HEK293 (cell line): ENCODE measurements around the gene LYPLA2.
A peak's percentile ranks its signal among the peaks of the same experiment; 100 is the strongest.

Experiments used
- GFI1B ChIP-seq: fragments of 450-650 bp; formaldehyde crosslinking; IDR thresholded peaks from 2 replicates; pipeline ENCODE4 v1.5.1; 2016; ENCODE audit warnings: missing biosample characterization, missing genetic modification characterization
- GLIS1 ChIP-seq: fragments of 450-650 bp; formaldehyde crosslinking; IDR thresholded peaks from 2 replicates; pipeline ENCODE4 v1.5.1; 2016; ENCODE audit warnings: missing biosample characterization, missing genetic modification characterization
- KLF16 ChIP-seq: fragments of 450-650 bp; formaldehyde crosslinking; IDR thresholded peaks from 2 replicates; pipeline ENCODE4 v1.5.1; 2017; ENCODE audit warnings: missing biosample characterization, missing genetic modification characterization
- KLF9 ChIP-seq: fragments of 450-650 bp; formaldehyde crosslinking; IDR thresholded peaks from 2 replicates; pipeline ENCODE4 v1.5.1; 2016; ENCODE audit warnings: missing biosample characterization, missing genetic modification characterization, low read depth
- OVOL3 ChIP-seq: fragments of 450-650 bp; formaldehyde crosslinking; IDR thresholded peaks from 2 replicates; pipeline ENCODE4 v1.5.1; 2016; ENCODE audit warnings: missing biosample characterization, missing genetic modification characterization
- PATZ1 ChIP-seq: fragments of 450-650 bp; formaldehyde crosslinking; IDR thresholded peaks from 2 replicates; pipeline ENCODE4 v1.5.1; 2016; ENCODE audit warnings: missing biosample characterization, missing genetic modification characterization
- REPIN1 ChIP-seq: fragments of 450-650 bp; formaldehyde crosslinking; IDR thresholded peaks from 2 replicates; pipeline ENCODE4 v1.5.1; 2017; ENCODE audit warnings: missing biosample characterization, missing genetic modification characterization, low read depth
- SP2 ChIP-seq: fragments of 450-650 bp; formaldehyde crosslinking; IDR thresholded peaks from 2 replicates; pipeline ENCODE4 v1.5.1; 2016; ENCODE audit warnings: missing biosample characterization, missing genetic modification characterization
- SP3 ChIP-seq: fragments of 450-650 bp; formaldehyde crosslinking; IDR thresholded peaks from 2 replicates; pipeline ENCODE4 v1.5.1; 2016; ENCODE audit warnings: missing biosample characterization, missing genetic modification characterization
- ZBTB11 ChIP-seq: fragments of 450-650 bp; formaldehyde crosslinking; conservative IDR thresholded peaks from 2 replicates; pipeline ENCODE4 v1.5.1; 2016; ENCODE audit warnings: low read depth, missing biosample characterization, missing genetic modification characterization
- ZNF133 ChIP-seq: fragments of 450-650 bp; formaldehyde crosslinking; IDR thresholded peaks from 2 replicates; pipeline ENCODE4 v1.5.1; 2016; ENCODE audit warnings: missing biosample characterization, missing genetic modification characterization
- ZNF18 ChIP-seq: fragments of 450-650 bp; formaldehyde crosslinking; IDR thresholded peaks from 2 replicates; pipeline ENCODE4 v1.5.1; 2016; ENCODE audit warnings: missing biosample characterization, missing genetic modification characterization
- ZNF221 ChIP-seq: fragments of 450-650 bp; formaldehyde crosslinking; IDR thresholded peaks from 2 replicates; pipeline ENCODE4 v1.5.1; 2017; ENCODE audit warnings: missing biosample characterization, missing genetic modification characterization, borderline replicate concordance
- ZNF433 ChIP-seq: fragments of 450-650 bp; formaldehyde crosslinking; IDR thresholded peaks from 2 replicates; pipeline ENCODE4 v1.5.1; 2016; ENCODE audit warnings: missing biosample characterization, missing genetic modification characterization, low read depth
- ZNF514 ChIP-seq: fragments of 450-650 bp; formaldehyde crosslinking; IDR thresholded peaks from 2 replicates; pipeline ENCODE4 v1.5.1; 2016; ENCODE audit warnings: missing biosample characterization, missing genetic modification characterization
- ZNF558 ChIP-seq: fragments of 450-650 bp; formaldehyde crosslinking; IDR thresholded peaks from 2 replicates; pipeline ENCODE4 v1.5.1; 2016; ENCODE audit warnings: missing biosample characterization, missing genetic modification characterization
- ZNF707 ChIP-seq: fragments of 450-650 bp; formaldehyde crosslinking; IDR thresholded peaks from 2 replicates; pipeline ENCODE4 v1.5.1; 2016; ENCODE audit warnings: missing biosample characterization, missing genetic modification characterization
- ZNF785 ChIP-seq: fragments of 450-650 bp; formaldehyde crosslinking; IDR thresholded peaks from 2 replicates; pipeline ENCODE4 v1.5.1; 2016; ENCODE audit warnings: missing biosample characterization, missing genetic modification characterization
- ZSCAN16 ChIP-seq: fragments of 450-650 bp; formaldehyde crosslinking; IDR thresholded peaks from 2 replicates; pipeline ENCODE4 v1.5.1; 2016; ENCODE audit warnings: missing biosample characterization, missing genetic modification characterization
- ZSCAN18 ChIP-seq: fragments of 450-650 bp; formaldehyde crosslinking; IDR thresholded peaks from 2 replicates; pipeline ENCODE4 v1.5.1; 2016; ENCODE audit warnings: missing biosample characterization, missing genetic modification characterization
- ZSCAN23 ChIP-seq: fragments of 450-650 bp; formaldehyde crosslinking; IDR thresholded peaks from 2 replicates; pipeline ENCODE4 v1.5.1; 2016; ENCODE audit warnings: missing biosample characterization, missing genetic modification characterization
- ZSCAN30 ChIP-seq: fragments of 450-650 bp; IDR thresholded peaks from 2 replicates; pipeline ENCODE4 v1.5.1; 2018; ENCODE audit warnings: missing biosample characterization, mild to moderate bottlenecking, missing genetic modification characterization, moderate library complexity
- ZSCAN4 ChIP-seq: fragments of 450-650 bp; formaldehyde crosslinking; IDR thresholded peaks from 2 replicates; pipeline ENCODE4 v1.5.1; 2017; ENCODE audit warnings: missing biosample characterization, missing genetic modification characterization
- TF ChIP-seq, protein P1 (sequence below): fragments of 450-650 bp; formaldehyde crosslinking; IDR thresholded peaks from 2 replicates; pipeline ENCODE4 v1.5.1; 2016; ENCODE audit warnings: missing biosample characterization, missing genetic modification characterization
- TF ChIP-seq, protein P2 (sequence below): fragments of 450-650 bp; formaldehyde crosslinking; IDR thresholded peaks from 2 replicates; pipeline ENCODE4 v1.5.1; 2016; ENCODE audit warnings: missing biosample characterization, missing genetic modification characterization
- TF ChIP-seq, protein P3 (sequence below): fragments of 450-650 bp; formaldehyde crosslinking; IDR thresholded peaks from 2 replicates; pipeline ENCODE4 v1.5.1; 2017; ENCODE audit warnings: missing biosample characterization, missing genetic modification characterization

LYPLA2 gene

DNA sequence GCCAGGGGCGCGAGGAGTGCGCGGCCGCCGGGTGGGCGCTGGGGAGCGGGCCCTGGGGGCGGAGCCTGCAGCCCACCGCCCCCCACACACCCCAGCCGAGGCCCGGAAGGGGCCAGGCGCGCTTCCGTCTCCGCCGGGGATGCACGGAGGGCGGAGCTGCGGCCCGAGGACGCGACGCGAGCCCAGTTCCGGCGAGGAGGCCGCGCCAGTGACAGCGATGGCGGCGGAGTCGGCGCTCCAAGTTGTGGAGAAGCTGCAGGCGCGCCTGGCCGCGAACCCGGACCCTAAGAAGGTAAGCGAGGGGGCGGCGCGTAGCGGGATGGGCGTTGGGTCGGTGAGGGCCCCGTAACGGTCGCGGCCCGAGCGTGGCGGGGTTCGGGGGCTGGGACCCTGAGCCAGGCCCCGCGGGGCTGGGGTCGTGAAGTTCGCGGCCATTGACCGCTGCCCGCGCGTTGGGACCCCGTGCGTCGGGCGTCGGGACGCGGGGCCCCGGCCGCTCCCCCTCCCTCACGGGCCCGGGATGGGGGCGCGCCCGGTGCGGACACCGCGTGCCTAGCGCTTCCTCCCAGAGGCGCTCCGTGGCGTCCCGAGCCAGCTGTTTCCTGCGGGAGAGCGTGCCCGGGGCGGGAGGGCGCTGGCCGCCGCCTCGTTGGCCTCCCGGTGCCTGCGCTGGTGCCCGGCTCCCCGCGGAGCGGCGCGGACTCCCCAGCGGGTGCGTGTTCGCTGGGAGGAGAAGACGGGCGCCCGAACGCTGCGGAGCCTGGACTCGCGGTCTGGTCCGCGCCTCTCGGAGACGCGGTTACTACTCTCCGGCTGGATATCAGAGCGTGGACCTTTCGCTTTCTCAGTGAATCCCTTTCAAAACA, 47.4 kb upstream of the LYPLA2 start, which contains the start of gene ELOA (continued):
- TF ChIP-seq ZBTB11 (tag by site-specific recombination) (peak; percentile 94), ZSCAN16 (tag by site-specific recombination) (no peak), ZNF133 (tag by site-specific recombination) (no peak), ZSCAN4 (no peak), SP2 (peak; percentile 72), REPIN1 (tag by site-specific recombination) (no peak), KLF16 (tag by site-specific recombination) (peak; percentile 67), ZNF18 (tag by site-specific recombination) (no peak), ZNF433 (tag by site-specific recombination) (no peak), GLIS1 (tag by site-specific recombination) (peak; percentile 78; the same call in 1 of the 2 replicates), ZSCAN18 (tag by site-specific recombination) (no peak), ZSCAN23 (tag by site-specific recombination) (no peak), GFI1B (tag by site-specific recombination) (no peak), ZNF707 (no peak), OVOL3 (tag by site-specific recombination) (0 out of 2 replicates have a peak, but pooled peaks have one; percentile 31), ZNF558 (no peak), ZNF785 (no peak), KLF9 (peak; percentile 58), PATZ1 (tag by site-specific recombination) (peak; percentile 64), ZNF514 (tag by site-specific recombination) (no peak), ZSCAN30 (tag by site-specific recombination) (no peak), SP3 (tag by site-specific recombination) (0 out of 2 replicates have a peak, but pooled peaks have one; percentile 45), ZNF221 (tag by site-specific recombination) (no peak)
- TF ChIP-seq, protein P1, sequence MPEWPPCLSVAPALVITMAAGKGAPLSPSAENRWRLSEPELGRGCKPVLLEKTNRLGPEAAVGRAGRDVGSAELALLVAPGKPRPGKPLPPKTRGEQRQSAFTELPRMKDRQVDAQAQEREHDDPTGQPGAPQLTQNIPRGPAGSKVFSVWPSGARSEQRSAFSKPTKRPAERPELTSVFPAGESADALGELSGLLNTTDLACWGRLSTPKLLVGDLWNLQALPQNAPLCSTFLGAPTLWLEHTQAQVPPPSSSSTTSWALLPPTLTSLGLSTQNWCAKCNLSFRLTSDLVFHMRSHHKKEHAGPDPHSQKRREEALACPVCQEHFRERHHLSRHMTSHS (tag by site-specific recombination): no peak
- TF ChIP-seq, protein P2, sequence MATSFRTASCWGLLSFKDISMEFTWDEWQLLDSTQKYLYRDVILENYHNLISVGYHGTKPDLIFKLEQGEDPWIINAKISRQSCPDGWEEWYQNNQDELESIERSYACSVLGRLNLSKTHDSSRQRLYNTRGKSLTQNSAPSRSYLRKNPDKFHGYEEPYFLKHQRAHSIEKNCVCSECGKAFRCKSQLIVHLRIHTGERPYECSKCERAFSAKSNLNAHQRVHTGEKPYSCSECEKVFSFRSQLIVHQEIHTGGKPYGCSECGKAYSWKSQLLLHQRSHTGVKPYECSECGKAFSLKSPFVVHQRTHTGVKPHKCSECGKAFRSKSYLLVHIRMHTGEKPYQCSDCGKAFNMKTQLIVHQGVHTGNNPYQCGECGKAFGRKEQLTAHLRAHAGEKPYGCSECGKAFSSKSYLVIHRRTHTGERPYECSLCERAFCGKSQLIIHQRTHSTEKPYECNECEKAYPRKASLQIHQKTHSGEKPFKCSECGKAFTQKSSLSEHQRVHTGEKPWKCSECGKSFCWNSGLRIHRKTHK: no peak
- TF ChIP-seq, protein P3, sequence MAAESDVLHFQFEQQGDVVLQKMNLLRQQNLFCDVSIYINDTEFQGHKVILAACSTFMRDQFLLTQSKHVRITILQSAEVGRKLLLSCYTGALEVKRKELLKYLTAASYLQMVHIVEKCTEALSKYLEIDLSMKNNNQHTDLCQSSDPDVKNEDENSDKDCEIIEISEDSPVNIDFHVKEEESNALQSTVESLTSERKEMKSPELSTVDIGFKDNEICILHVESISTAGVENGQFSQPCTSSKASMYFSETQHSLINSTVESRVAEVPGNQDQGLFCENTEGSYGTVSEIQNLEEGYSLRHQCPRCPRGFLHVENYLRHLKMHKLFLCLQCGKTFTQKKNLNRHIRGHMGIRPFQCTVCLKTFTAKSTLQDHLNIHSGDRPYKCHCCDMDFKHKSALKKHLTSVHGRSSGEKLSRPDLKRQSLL (tag by site-specific recombination): no peak
